ENCODE results near the gene CD83.
"Not testable (repeated sequence)": the region's sequence is repeated elsewhere in the genome, so short reads cannot be mapped to it uniquely, and the experiment has no call there.

Gene CD83

DNA sequence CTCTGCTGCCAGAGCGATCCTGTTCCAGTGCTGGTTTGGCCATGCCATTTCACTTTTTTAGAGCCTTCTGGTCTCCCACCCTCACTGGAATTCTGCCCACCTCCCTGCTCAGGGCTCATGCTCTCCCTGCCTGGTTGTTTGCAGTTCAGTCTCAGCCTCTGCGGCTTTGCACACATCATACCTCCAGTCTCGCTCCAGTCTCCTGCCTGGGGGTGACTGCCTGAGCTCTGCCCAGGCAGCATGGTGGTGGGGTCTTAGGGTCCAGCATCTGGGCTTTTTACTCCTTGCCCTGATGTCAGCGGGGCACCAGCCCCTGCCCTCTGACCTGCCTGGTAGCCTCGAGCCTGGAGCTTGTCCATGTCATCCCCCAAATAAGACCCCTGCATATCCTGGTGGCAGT is 30.9 kb downstream of the CD83 start:
- Histone ChIP-seq H2AFZ (ENCODE audit: low read length, unreplicated experiment) (no peak overlapping the region), H3K36me3 (ENCODE audit: insufficient read depth, low read length) (no peaks in the 10 kb centered on the region), H3K27ac (ENCODE audit: low read depth, low read length) (no peak overlapping the region), H3K79me2 (ENCODE audit: control insufficient read depth, insufficient read depth, low read length, unreplicated experiment) (no peaks in the 10 kb centered on the region), H3K4me3 (ENCODE audit: low read depth, low read length) (no peak overlapping the region), H3K4me1 (ENCODE audit: control insufficient read depth, insufficient read depth, low read length, unreplicated experiment) (no peaks in the 10 kb centered on the region), H3K27me3 (ENCODE audit: insufficient read depth, low read length) (peaks cover 26% of the 10 kb centered on the region)

DNA sequence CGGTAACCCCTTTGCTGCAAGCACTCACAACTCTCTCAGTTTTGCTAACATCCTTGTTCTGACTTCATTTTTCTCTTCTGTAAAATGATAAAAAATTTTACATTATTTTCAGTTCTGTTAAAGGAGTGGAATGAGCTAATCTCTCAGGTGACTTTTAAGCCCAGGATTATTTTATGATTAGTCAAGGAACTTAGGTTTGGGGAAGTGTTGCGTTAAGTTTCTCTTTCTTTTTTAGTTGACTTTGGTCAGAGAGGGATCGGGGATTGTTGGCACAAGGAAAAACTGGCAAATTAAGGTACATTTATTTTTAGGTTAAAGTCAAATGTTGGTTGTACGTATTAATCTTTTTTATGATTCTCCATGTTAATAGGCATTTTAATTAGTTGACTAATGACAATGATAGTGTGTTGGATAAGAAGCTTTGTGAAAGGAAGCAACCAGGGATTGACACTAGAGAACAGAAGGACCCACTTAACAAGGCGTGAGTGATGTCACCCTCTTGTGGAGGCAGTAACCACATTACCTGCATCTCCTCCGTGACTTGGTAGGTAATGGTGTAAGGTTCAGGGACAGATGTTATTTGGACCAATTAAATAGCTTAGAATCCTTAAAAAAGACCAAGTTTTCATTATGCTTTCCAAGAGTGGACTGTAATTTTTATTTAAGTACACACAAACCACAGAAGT is 31.6 kb downstream of the CD83 start:
- peaks cover 33% of the 10 kb centered on the region for H3K27me3 ChIP-seq (ENCODE audit: insufficient read depth, low read length)
- H3K36me3 ChIP-seq (ENCODE audit: insufficient read depth, low read length): no peaks in the 10 kb centered on the region
- no peak overlapping the region for H3K27ac ChIP-seq (ENCODE audit: low read depth, low read length)
- no peaks in the 10 kb centered on the region for H3K79me2 ChIP-seq (ENCODE audit: control insufficient read depth, insufficient read depth, low read length, unreplicated experiment)
- H3K4me3 ChIP-seq (ENCODE audit: low read depth, low read length): no peak overlapping the region
- H2AFZ ChIP-seq (ENCODE audit: low read length, unreplicated experiment): no peak overlapping the region
- no peaks in the 10 kb centered on the region for H3K4me1 ChIP-seq (ENCODE audit: control insufficient read depth, insufficient read depth, low read length, unreplicated experiment)

DNA sequence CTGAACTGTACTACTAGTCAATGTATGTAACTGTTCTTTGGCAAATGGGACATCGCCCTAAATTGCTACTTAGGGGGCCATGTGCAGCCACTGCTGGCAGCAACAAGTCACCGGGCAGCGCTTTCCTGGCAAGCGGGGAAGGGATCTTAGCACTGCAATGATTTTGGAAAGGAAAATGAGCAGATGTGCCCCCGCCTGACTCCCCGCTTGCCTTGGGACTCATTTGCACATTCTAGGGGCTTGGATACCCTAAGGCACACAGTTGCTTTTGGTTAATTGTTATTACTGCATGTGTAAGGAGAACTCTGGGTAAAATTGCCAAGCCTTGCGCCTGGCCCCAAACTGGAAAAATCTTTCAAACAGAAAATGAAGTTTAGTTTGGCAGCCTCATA is 32.2 kb downstream of the CD83 start:
- H3K36me3 ChIP-seq (ENCODE audit: insufficient read depth, low read length): no peaks in the 10 kb centered on the region
- no peak overlapping the region for H3K27ac ChIP-seq (ENCODE audit: low read depth, low read length)
- no peaks in the 10 kb centered on the region for H3K4me1 ChIP-seq (ENCODE audit: control insufficient read depth, insufficient read depth, low read length, unreplicated experiment)
- no peak overlapping the region for H2AFZ ChIP-seq (ENCODE audit: low read length, unreplicated experiment)
- no peaks in the 10 kb centered on the region for H3K79me2 ChIP-seq (ENCODE audit: control insufficient read depth, insufficient read depth, low read length, unreplicated experiment)
- no peak overlapping the region for H3K4me3 ChIP-seq (ENCODE audit: low read depth, low read length)
- H3K27me3 ChIP-seq (ENCODE audit: insufficient read depth, low read length): peaks cover 33% of the 10 kb centered on the region

DNA sequence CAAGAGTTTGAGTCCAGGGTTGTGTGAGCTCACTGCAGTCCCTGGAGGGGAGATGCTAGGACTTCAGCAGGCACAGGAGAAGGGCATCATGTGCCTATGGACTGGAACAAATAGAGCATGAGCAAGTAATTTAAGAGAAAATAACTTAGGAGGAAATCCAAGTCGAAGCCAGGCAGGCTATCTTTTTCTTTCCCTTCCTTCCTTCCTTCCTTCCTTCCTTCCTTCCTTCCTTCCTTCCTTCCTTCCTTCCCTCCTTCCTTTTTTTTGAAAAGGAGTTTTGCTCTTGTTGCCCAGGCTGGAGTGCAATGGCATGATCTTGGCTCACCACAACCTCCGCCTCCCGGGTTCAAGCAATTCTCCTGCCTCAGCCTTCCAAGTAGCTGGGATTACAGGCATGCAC is 33.7 kb downstream of the CD83 start:
- H3K36me3 ChIP-seq (ENCODE audit: insufficient read depth, low read length); H3K27ac ChIP-seq (ENCODE audit: low read depth, low read length); H3K79me2 ChIP-seq (ENCODE audit: control insufficient read depth, insufficient read depth, low read length, unreplicated experiment); H3K4me3 ChIP-seq (ENCODE audit: low read depth, low read length); H2AFZ ChIP-seq (ENCODE audit: low read length, unreplicated experiment); H3K4me1 ChIP-seq (ENCODE audit: control insufficient read depth, insufficient read depth, low read length, unreplicated experiment): not testable (repeated sequence)
- peaks cover 33% of the 10 kb centered on the region for H3K27me3 ChIP-seq (ENCODE audit: insufficient read depth, low read length)

GRCh38 chr6:14151773-14152172 is 34.2 kb downstream of the CD83 start:
- Histone ChIP-seq H3K27me3 (ENCODE audit: insufficient read depth, low read length) (peaks cover 33% of the 10 kb centered on the region), H3K4me1 (ENCODE audit: control insufficient read depth, insufficient read depth, low read length, unreplicated experiment) (no peaks in the 10 kb centered on the region), H3K4me3 (ENCODE audit: low read depth, low read length) (no peak overlapping the region), H3K27ac (ENCODE audit: low read depth, low read length) (no peak overlapping the region), H3K79me2 (ENCODE audit: control insufficient read depth, insufficient read depth, low read length, unreplicated experiment) (no peaks in the 10 kb centered on the region), H3K36me3 (ENCODE audit: insufficient read depth, low read length) (no peaks in the 10 kb centered on the region), H2AFZ (ENCODE audit: low read length, unreplicated experiment) (no peak overlapping the region)

- Histone ChIP-seq H3K27me3 (ENCODE audit: insufficient read depth, low read length) (peaks cover 33% of the 10 kb centered on the region), H3K4me3 (ENCODE audit: low read depth, low read length) (no peak overlapping the region), H3K27ac (ENCODE audit: low read depth, low read length) (no peak overlapping the region), H2AFZ (ENCODE audit: low read length, unreplicated experiment) (no peak overlapping the region), H3K36me3 (ENCODE audit: insufficient read depth, low read length) (no peaks in the 10 kb centered on the region), H3K79me2 (ENCODE audit: control insufficient read depth, insufficient read depth, low read length, unreplicated experiment) (no peaks in the 10 kb centered on the region), H3K4me1 (ENCODE audit: control insufficient read depth, insufficient read depth, low read length, unreplicated experiment) (no peaks in the 10 kb centered on the region)
Observed at GRCh38 chr6:14153228-14153627, 35.7 kb downstream of the CD83 start.

GRCh38 chr6:14159090-14159489 is 41.5 kb downstream of the CD83 start:
- Histone ChIP-seq H3K4me1 (ENCODE audit: control insufficient read depth, insufficient read depth, low read length, unreplicated experiment) (no peaks in the 10 kb centered on the region), H3K27me3 (ENCODE audit: insufficient read depth, low read length) (peaks cover 26% of the 10 kb centered on the region), H3K27ac (ENCODE audit: low read depth, low read length) (no peak overlapping the region), H3K36me3 (ENCODE audit: insufficient read depth, low read length) (no peaks in the 10 kb centered on the region), H3K79me2 (ENCODE audit: control insufficient read depth, insufficient read depth, low read length, unreplicated experiment) (no peaks in the 10 kb centered on the region), H2AFZ (ENCODE audit: low read length, unreplicated experiment) (no peak overlapping the region), H3K4me3 (ENCODE audit: low read depth, low read length) (no peak overlapping the region)

GRCh38 chr6:14162826-14163225 is 45.3 kb downstream of the CD83 start:
- Histone ChIP-seq H3K4me3 (ENCODE audit: low read depth, low read length) (no peak overlapping the region), H2AFZ (ENCODE audit: low read length, unreplicated experiment) (no peak overlapping the region), H3K36me3 (ENCODE audit: insufficient read depth, low read length) (no peaks in the 10 kb centered on the region), H3K79me2 (ENCODE audit: control insufficient read depth, insufficient read depth, low read length, unreplicated experiment) (no peaks in the 10 kb centered on the region), H3K27ac (ENCODE audit: low read depth, low read length) (no peak overlapping the region), H3K4me1 (ENCODE audit: control insufficient read depth, insufficient read depth, low read length, unreplicated experiment) (peaks cover 5% of the 10 kb centered on the region), H3K27me3 (ENCODE audit: insufficient read depth, low read length) (peaks cover 28% of the 10 kb centered on the region)

- Histone ChIP-seq H3K79me2 (ENCODE audit: control insufficient read depth, insufficient read depth, low read length, unreplicated experiment) (no peaks in the 10 kb centered on the region), H2AFZ (ENCODE audit: low read length, unreplicated experiment) (no peak overlapping the region), H3K27me3 (ENCODE audit: insufficient read depth, low read length) (peaks cover 45% of the 10 kb centered on the region), H3K36me3 (ENCODE audit: insufficient read depth, low read length) (no peaks in the 10 kb centered on the region), H3K27ac (ENCODE audit: low read depth, low read length) (no peak overlapping the region), H3K4me3 (ENCODE audit: low read depth, low read length) (no peak overlapping the region), H3K4me1 (ENCODE audit: control insufficient read depth, insufficient read depth, low read length, unreplicated experiment) (peaks cover 5% of the 10 kb centered on the region)
Observed at GRCh38 chr6:14165091-14165490, 47.5 kb downstream of the CD83 start.

- Histone ChIP-seq H3K36me3 (ENCODE audit: insufficient read depth, low read length) (no peaks in the 10 kb centered on the region), H3K4me3 (ENCODE audit: low read depth, low read length) (no peak overlapping the region), H3K27ac (ENCODE audit: low read depth, low read length) (no peak overlapping the region), H3K79me2 (ENCODE audit: control insufficient read depth, insufficient read depth, low read length, unreplicated experiment) (no peaks in the 10 kb centered on the region), H2AFZ (ENCODE audit: low read length, unreplicated experiment) (no peak overlapping the region), H3K27me3 (ENCODE audit: insufficient read depth, low read length) (peaks cover 34% of the 10 kb centered on the region), H3K4me1 (ENCODE audit: control insufficient read depth, insufficient read depth, low read length, unreplicated experiment) (peaks cover 5% of the 10 kb centered on the region)
Observed at GRCh38 chr6:14166839-14167238, 49.3 kb downstream of the CD83 start.

GRCh38 chr6:14170128-14170527 is 52.6 kb downstream of the CD83 start:
- Histone ChIP-seq H3K4me3 (ENCODE audit: low read depth, low read length) (no peak overlapping the region), H3K36me3 (ENCODE audit: insufficient read depth, low read length) (no peaks in the 10 kb centered on the region), H3K27me3 (ENCODE audit: insufficient read depth, low read length) (peaks cover 37% of the 10 kb centered on the region), H3K79me2 (ENCODE audit: control insufficient read depth, insufficient read depth, low read length, unreplicated experiment) (no peaks in the 10 kb centered on the region), H2AFZ (ENCODE audit: low read length, unreplicated experiment) (no peak overlapping the region), H3K4me1 (ENCODE audit: control insufficient read depth, insufficient read depth, low read length, unreplicated experiment) (no peaks in the 10 kb centered on the region), H3K27ac (ENCODE audit: low read depth, low read length) (no peak overlapping the region)
